Endothelial cell of umbilical vein (primary cell): ENCODE results near the gene EGR1. TPM values are rescaled to one million over a fixed set of nuclear protein-coding genes. Genes with fewer than 3 reads are reported as not detected.
"Not testable (repeated sequence)": the region's sequence is repeated elsewhere in the genome, so short reads cannot be mapped to it uniquely, and the experiment has no call there.

Experiments
- BruUV-seq: library from RNA; stranded (reverse); fragments of 400-500 nt; replicated peaks from 2 replicates; lab custom pipeline; 2021; lab: Mats Ljungman, UMichigan
- CTCF ChIA-PET: fragments of 300-600, 350-600 bp; sonication (Branson Sonifier 250); formaldehyde crosslinking; loops from one replicate; lab custom pipeline; 2021; ENCODE audit warnings: antibody characterized with exemption, inconsistent platforms; lab: Charles Lee
- POLR2A ChIA-PET: fragments of 300-600, 350-600 bp; sonication (Branson Sonifier 250); formaldehyde crosslinking; loops from one replicate; lab custom pipeline; 2021; ENCODE audit warnings: antibody characterized with exemption, inconsistent platforms; lab: Charles Lee
- DNase-seq: peaks from one replicate; pipeline ENCODE4 v3.0.0-alpha.2; 2011; ENCODE audit warnings: low read depth, low spot score
- FAIRE-seq: peaks from 2 replicates; lab custom pipeline; 2011; peaks lifted over from hg19 to GRCh38; lab: Jason Lieb, UNC
- H2AFZ ChIP-seq: 2 replicates; pipeline ENCODE4 v1.6.0; 2012; ENCODE audit warnings: low read depth, low read length, control low read depth, inconsistent platforms
- H3K27ac ChIP-seq: 2 replicates; pipeline ENCODE4 v1.5.1; 2011; ENCODE audit warnings: low read depth, mild to moderate bottlenecking, control low read depth, low read length, moderate library complexity; ENCODE audit not compliant: insufficient read depth
- H3K27me3 ChIP-seq, 2 experiments: 2 replicates each; pipeline versions ENCODE4 v1.6.0 to v1.6.1; 2011; ENCODE audit warnings: low read length in 2 of 2, mixed read lengths in 1 of 2; ENCODE audit not compliant: control insufficient read depth in 2 of 2, insufficient read depth in 2 of 2
- H3K36me3 ChIP-seq, 2 experiments: 2 replicates in 1 of 2; 3 replicates in 1 of 2; pipeline ENCODE4 v1.5.1; 2011; ENCODE audit warnings: low read length in 2 of 2, mild to moderate bottlenecking in 1 of 2, moderate library complexity in 1 of 2; ENCODE audit not compliant: control insufficient read depth in 2 of 2, insufficient read depth in 2 of 2; ENCODE audit errors: extremely low read depth in 1 of 2
- H3K4me1 ChIP-seq: 3 replicates; pipeline ENCODE4 v1.5.1; 2011; ENCODE audit warnings: mild to moderate bottlenecking, low read length; ENCODE audit not compliant: control insufficient read depth, insufficient read depth; ENCODE audit errors: extremely low read depth
- H3K4me2 ChIP-seq: 2 replicates; pipeline ENCODE4 v1.6.1; 2011; ENCODE audit warnings: low read length, control low read depth, mixed read lengths; ENCODE audit not compliant: insufficient read depth
- H3K4me3 ChIP-seq, 3 experiments: fragments of 200-600 bp in 1 of 3; sonication (generic), shearing (Covaris generic) in 1 of 3; replicated peaks in 1 of 3; 2 replicates each; pipeline ENCODE4 v1.5.1; 2011 to 2016; ENCODE audit warnings: control low read depth in 3 of 3, low read length in 3 of 3, mild to moderate bottlenecking in 2 of 3, inconsistent platforms in 1 of 3, low read depth in 1 of 3, moderate library complexity in 1 of 3; ENCODE audit not compliant: insufficient read depth in 1 of 3
- H3K79me2 ChIP-seq: 2 replicates; pipeline ENCODE4 v1.6.0; 2012; ENCODE audit warnings: low read length, inconsistent platforms; ENCODE audit not compliant: control insufficient read depth, insufficient read depth
- H3K9ac ChIP-seq: replicated peaks from 2 replicates; pipeline ENCODE3; 2011; ENCODE audit warnings: low read length, control low read depth; ENCODE audit not compliant: insufficient read depth; ENCODE audit errors: extremely low read depth
- H3K9me1 ChIP-seq: replicated peaks from 3 replicates; pipeline ENCODE4 v1.6.0; 2011; ENCODE audit warnings: mild to moderate bottlenecking, low read length; ENCODE audit not compliant: control insufficient read depth, insufficient read depth; ENCODE audit errors: extremely low read depth
- H3K9me3 ChIP-seq: replicated peaks from 2 replicates; pipeline ENCODE4 v1.5.1; 2012; ENCODE audit warnings: low read length, inconsistent platforms; ENCODE audit not compliant: control insufficient read depth, insufficient read depth
- H4K20me1 ChIP-seq: replicated peaks from 2 replicates; pipeline ENCODE3; 2011; ENCODE audit warnings: mild to moderate bottlenecking, low read length; ENCODE audit not compliant: control insufficient read depth, insufficient read depth; ENCODE audit errors: extremely low read depth
- EZH2 ChIP-seq: IDR thresholded peaks from 2 replicates; pipeline ENCODE4 v1.6.1; 2012; ENCODE audit warnings: borderline replicate concordance, low read depth, mild to moderate bottlenecking, moderate library complexity, low read length, inconsistent platforms; ENCODE audit not compliant: severe bottlenecking
- FOS ChIP-seq: IDR thresholded peaks from 2 replicates; pipeline ENCODE4 v1.6.1; 2011; ENCODE audit warnings: mild to moderate bottlenecking, low read length, moderate library complexity, borderline replicate concordance; ENCODE audit not compliant: insufficient read depth
- GATA2 ChIP-seq: IDR thresholded peaks from 2 replicates; pipeline ENCODE4 v1.7.0; 2011; ENCODE audit warnings: low read depth, mild to moderate bottlenecking, moderate library complexity, mixed read lengths, low read length; ENCODE audit not compliant: insufficient read length, insufficient read depth
- JUN ChIP-seq: IDR thresholded peaks from 2 replicates; pipeline ENCODE4 v1.6.1; 2011; ENCODE audit warnings: borderline replicate concordance, low read depth; ENCODE audit not compliant: insufficient read length, insufficient read depth
- MYC ChIP-seq: IDR thresholded peaks from one replicate; pipeline ENCODE4 v1.6.1; 2011; ENCODE audit warnings: mild to moderate bottlenecking, low read depth, low read length
- POLR2A ChIP-seq: IDR thresholded peaks from 2 replicates; pipeline ENCODE4 v1.6.1; 2012; ENCODE audit warnings: low read depth, mild to moderate bottlenecking, control low read depth, low read length
- POLR2AphosphoS5 ChIP-seq: IDR thresholded peaks from 2 replicates; pipeline ENCODE4 v1.6.1; 2012; ENCODE audit warnings: low read depth, mild to moderate bottlenecking, control low read depth, low read length, moderate library complexity; ENCODE audit not compliant: insufficient read depth
- dilution Hi-C: fragments of 300-500 bp; cut with MboI; formaldehyde crosslinking; loops from one replicate; pipeline ENCODE4 v1.15.0; 2019; ENCODE audit warnings: low sequenced_read_pairs; ENCODE audit not compliant: extremely low pct_ligation_motif_present
- intact Hi-C: fragments of 100-400 bp; cut with micrococcal nuclease; formaldehyde crosslinking; loops from one replicate; pipeline ENCODE4 v1.10.0; 2022
- polyA plus RNA-seq, 4 experiments: library from polyadenylated mRNA; depleted of rRNA in 3 of 4; stranded (reverse) in 3 of 4; unstranded in 1 of 4; fragments of >200 nt; gene quantifications; 2 replicates each; pipeline versions ENCODE4 v1.2.1 to v1.2.3, GENCODE V29; 2011 to 2012; ENCODE audit warnings: missing spikeins in 1 of 4
- total RNA-seq: library from RNA; stranded (reverse); gene quantifications from 2 replicates; pipeline ENCODE4 v1.2.3, GENCODE V29; 2021
- TF ChIP-seq, protein P1 (sequence below): IDR thresholded peaks from 2 replicates; pipeline ENCODE4 v1.6.1; 2011; ENCODE audit not compliant: insufficient read depth, insufficient read length
- TF ChIP-seq, protein P2 (sequence below), 2 donors: IDR thresholded peaks; 1 replicate in 1 of 2; 2 replicates in 1 of 2; pipeline ENCODE4 v1.5.1; 2011; ENCODE audit warnings: low read length in 2 of 2, mild to moderate bottlenecking in 2 of 2, moderate library complexity in 2 of 2, control low read depth in 1 of 2, inconsistent platforms in 1 of 2, low read depth in 1 of 2; ENCODE audit not compliant: insufficient read depth in 1 of 2; ENCODE audit errors: extremely low read depth in 1 of 2

The EGR1 gene
- total and polyA plus RNA-seq, 2 donors (not counting 3 experiments of a cell fraction or from before 2014, with no cell fraction given), result 5.5 to 6.5 TPM

DNA sequence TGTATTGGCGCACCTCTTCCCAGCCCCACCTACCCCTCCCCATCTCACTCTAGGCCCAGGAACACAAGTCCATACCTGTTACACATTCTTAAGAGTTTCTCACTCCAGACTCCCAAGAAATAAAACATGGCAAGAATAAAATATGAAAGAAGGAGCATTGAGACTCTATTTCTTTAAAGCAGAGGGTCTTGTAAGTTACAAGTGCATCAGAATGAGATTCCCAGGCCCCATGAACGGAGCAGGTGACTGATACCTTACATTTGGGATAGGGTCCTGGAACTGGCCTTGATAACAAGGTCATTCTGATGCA lies 5.7 kb downstream of the EGR1 start:
- Histone ChIP-seq H4K20me1 (no peaks in the 10 kb centered on the region), H3K36me3 (peaks cover 0 to 3% of the 10 kb centered on the region in 2 experiments), H3K27me3 (no peaks in the 10 kb centered on the region), H3K4me2 (no peak overlapping the region), H3K9me3 (no peaks in the 10 kb centered on the region), H3K79me2 (peaks cover 4% of the 10 kb centered on the region), H3K9me1 (no peaks in the 10 kb centered on the region), H2AFZ (no peak overlapping the region), H3K4me3 (no peak overlapping the region), H3K27ac (no peak overlapping the region), H3K9ac (no peak overlapping the region), H3K4me1 (peaks cover 4% of the 10 kb centered on the region)
- no peak for TF ChIP-seq JUN
- intact Hi-C loops (no loop called here), dilution Hi-C loops (no loop called here)
- ChIA-PET POLR2A (no interaction called here), CTCF (no interaction called here)
- DNase-seq (peak; percentile 1), FAIRE-seq (no peak)
- no TSS peak for BruUV-seq

DNA sequence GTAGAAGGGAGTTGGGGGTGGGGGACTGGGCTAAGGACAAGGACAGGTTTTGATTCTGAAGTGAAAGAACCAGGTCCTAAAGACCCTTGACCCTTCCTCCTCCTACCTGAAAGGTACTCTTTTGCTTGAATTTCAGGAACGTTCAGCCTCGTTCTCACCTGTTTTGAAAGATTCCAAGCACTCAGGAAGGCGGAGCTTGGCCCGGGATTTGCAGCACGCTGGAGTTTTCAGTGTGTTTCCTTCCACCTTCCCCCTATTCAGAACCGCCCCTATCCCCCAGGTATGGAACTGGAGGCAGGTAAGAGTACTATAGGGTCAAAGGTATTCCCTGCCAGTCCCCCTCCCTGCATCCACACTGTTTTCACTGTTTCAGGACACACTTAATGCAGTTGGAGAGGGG lies 7.1 kb downstream of the EGR1 start:
- no peak for DNase-seq
- TF ChIP-seq POLR2AphosphoS5, result no peak
- no peak for TF ChIP-seq FOS
- no peak for TF ChIP-seq EZH2
- TF ChIP-seq JUN, result no peak
- TF ChIP-seq, protein P1, sequence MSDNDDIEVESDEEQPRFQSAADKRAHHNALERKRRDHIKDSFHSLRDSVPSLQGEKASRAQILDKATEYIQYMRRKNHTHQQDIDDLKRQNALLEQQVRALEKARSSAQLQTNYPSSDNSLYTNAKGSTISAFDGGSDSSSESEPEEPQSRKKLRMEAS, result no peak
- TF ChIP-seq POLR2A, result no peak
- no peak for TF ChIP-seq MYC
- TF ChIP-seq, protein P2, sequence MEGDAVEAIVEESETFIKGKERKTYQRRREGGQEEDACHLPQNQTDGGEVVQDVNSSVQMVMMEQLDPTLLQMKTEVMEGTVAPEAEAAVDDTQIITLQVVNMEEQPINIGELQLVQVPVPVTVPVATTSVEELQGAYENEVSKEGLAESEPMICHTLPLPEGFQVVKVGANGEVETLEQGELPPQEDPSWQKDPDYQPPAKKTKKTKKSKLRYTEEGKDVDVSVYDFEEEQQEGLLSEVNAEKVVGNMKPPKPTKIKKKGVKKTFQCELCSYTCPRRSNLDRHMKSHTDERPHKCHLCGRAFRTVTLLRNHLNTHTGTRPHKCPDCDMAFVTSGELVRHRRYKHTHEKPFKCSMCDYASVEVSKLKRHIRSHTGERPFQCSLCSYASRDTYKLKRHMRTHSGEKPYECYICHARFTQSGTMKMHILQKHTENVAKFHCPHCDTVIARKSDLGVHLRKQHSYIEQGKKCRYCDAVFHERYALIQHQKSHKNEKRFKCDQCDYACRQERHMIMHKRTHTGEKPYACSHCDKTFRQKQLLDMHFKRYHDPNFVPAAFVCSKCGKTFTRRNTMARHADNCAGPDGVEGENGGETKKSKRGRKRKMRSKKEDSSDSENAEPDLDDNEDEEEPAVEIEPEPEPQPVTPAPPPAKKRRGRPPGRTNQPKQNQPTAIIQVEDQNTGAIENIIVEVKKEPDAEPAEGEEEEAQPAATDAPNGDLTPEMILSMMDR (IDR thresholded peaks at IDR 0.05; ENCODE audit: extremely low read depth in 1 of 2, insufficient read depth in 1 of 2, low read depth in 1 of 2, low read length in 2 of 2), result no peak
- no peak for TF ChIP-seq GATA2
- no peak overlapping the region for H2AFZ ChIP-seq
- H3K4me1 ChIP-seq, result no peaks in the 10 kb centered on the region
- dilution Hi-C loops (no loop called here), intact Hi-C loops (no loop called here)
- CTCF ChIA-PET, result interaction anchor here (1.1 to 1.5 kb wide), 2 partner anchors 21 to 23 kb away, joined by 3 to 4 read pairs; no protein-coding TSS in a partner anchor
- H3K4me2 ChIP-seq, result no peak overlapping the region
- H3K9ac ChIP-seq, result no peak overlapping the region
- no peaks in the 10 kb centered on the region for H4K20me1 ChIP-seq
- no peaks in the 10 kb centered on the region for H3K27me3 ChIP-seq
- POLR2A ChIA-PET, result interaction anchor here (0.7 kb wide), 1 partner anchor 497 kb away, joined by 3 read pairs; no protein-coding TSS in a partner anchor
- H3K4me3 ChIP-seq, result no peak overlapping the region
- FAIRE-seq, result no peak
- H3K9me1 ChIP-seq, result no peaks in the 10 kb centered on the region
- no TSS peak for BruUV-seq
- no peaks in the 10 kb centered on the region for H3K9me3 ChIP-seq
- H3K27ac ChIP-seq, result no peak overlapping the region
- peaks cover 0 to 3% of the 10 kb centered on the region in 2 experiments for H3K36me3 ChIP-seq
- no peaks in the 10 kb centered on the region for H3K79me2 ChIP-seq

DNA sequence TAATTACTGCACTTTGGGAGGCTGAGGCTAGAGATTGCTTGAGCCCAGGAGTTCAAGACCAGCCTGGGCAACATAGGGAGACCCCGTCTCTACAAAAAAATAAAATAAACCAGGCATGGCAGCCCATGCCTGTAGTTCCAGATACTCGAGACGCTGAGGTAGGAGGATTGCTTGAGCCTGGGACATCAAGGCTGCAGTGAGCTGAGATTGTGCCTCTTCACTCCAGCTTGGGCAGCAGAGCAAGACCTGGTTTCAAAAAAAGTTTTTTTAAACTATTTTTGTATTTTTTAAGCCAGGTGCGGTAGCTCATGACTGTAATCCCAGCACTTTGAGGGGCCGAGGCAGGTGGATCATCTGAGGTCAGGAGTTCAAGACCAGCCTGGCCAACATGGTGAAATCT lies 7.9 kb downstream of the EGR1 start:
- H4K20me1 ChIP-seq, H3K9me1 ChIP-seq, H3K9ac ChIP-seq, H2AFZ ChIP-seq, DNase-seq, H3K27ac ChIP-seq, FAIRE-seq, H3K27me3 ChIP-seq, H3K4me2 ChIP-seq, H3K9me3 ChIP-seq, BruUV-seq, intact Hi-C loops, H3K4me1 ChIP-seq, dilution Hi-C loops, POLR2A ChIA-PET, H3K4me3 ChIP-seq, H3K79me2 ChIP-seq, H3K36me3 ChIP-seq: not testable (repeated sequence)
- CTCF ChIA-PET, result interaction anchor here (1.1 to 1.6 kb wide), 4 partner anchors 8 to 24 kb away, joined by 3 to 5 read pairs (median 4); partner anchors contain the start of gene EGR1
